HepG2 (cell line): ENCODE results near the gene ETNK1. TPM values are rescaled to one million over a fixed set of nuclear protein-coding genes. Genes with fewer than 3 reads are reported as not detected.

Source experiments
- ATAC-seq: fragments of 200-7000 bp; cut with Tn5 transposase; 3 replicates; pipeline ENCODE4 v1.9.1; 2020; ENCODE audit warnings: mild to moderate bottlenecking, moderate library complexity
- BruUV-seq: library from RNA; stranded (reverse); fragments of 400-500 nt; replicated peaks from 2 replicates; lab custom pipeline; 2021; lab: Mats Ljungman, UMichigan
- CTCF ChIA-PET: fragments of 300-600 bp; formaldehyde crosslinking; extraction: SDS; loops from one replicate; lab custom pipeline; 2021; ENCODE audit warnings: low total read pairs, inconsistent platforms, low intra/inter-chr PET ratio; lab: Yijun Ruan, JAX
- POLR2A ChIA-PET: fragments of 350-600 bp; sonication (Branson Sonifier 250); formaldehyde crosslinking; loops from one replicate; lab custom pipeline; 2020; ENCODE audit warnings: antibody characterized with exemption, inconsistent platforms; lab: Yijun Ruan, JAX
- DNase-seq: peaks from one replicate; pipeline ENCODE4 v3.0.0-alpha.2; 2015; ENCODE audit warnings: low spot score
- FAIRE-seq: peaks from 3 replicates; lab custom pipeline; 2011; peaks lifted over from hg19 to GRCh38; lab: Jason Lieb, UNC
- H2AFZ ChIP-seq: one replicate; pipeline ENCODE4 v1.6.1; 2011; ENCODE audit warnings: low read length, inconsistent platforms
- H3K27ac ChIP-seq: fragments of 300-600 bp; 3 replicates; pipeline ENCODE4 v1.8.0; 2011; ENCODE audit warnings: mixed run types, mild to moderate bottlenecking, mixed read lengths, low read length, inconsistent platforms; ENCODE audit not compliant: insufficient read depth; ENCODE audit errors: extremely low read length
- H3K27me3 ChIP-seq, 2 experiments: fragments of 200-600 bp in 1 of 2; 2 replicates in 1 of 2; 3 replicates in 1 of 2; pipeline versions ENCODE4 v1.6.0 to v1.8.0; 2011; ENCODE audit warnings: low read length in 2 of 2, mild to moderate bottlenecking in 2 of 2, moderate library complexity in 2 of 2, inconsistent platforms in 1 of 2; ENCODE audit not compliant: insufficient read depth in 2 of 2, control insufficient read depth in 1 of 2
- H3K36me3 ChIP-seq, 2 experiments: fragments of 200-600 bp in 1 of 2; replicated peaks in 1 of 2; 2 replicates in 1 of 2; 3 replicates in 1 of 2; pipeline versions ENCODE4 v1.5.1 to v1.8.0; 2011; ENCODE audit warnings: low read length in 2 of 2, inconsistent platforms in 1 of 2; ENCODE audit not compliant: insufficient read depth in 2 of 2, control insufficient read depth in 1 of 2
- H3K4me1 ChIP-seq: 2 replicates; pipeline ENCODE4 v1.5.1; 2012; ENCODE audit warnings: low read length, inconsistent platforms; ENCODE audit not compliant: insufficient read depth
- H3K4me2 ChIP-seq: 2 replicates; pipeline ENCODE4 v1.6.0; 2011; ENCODE audit warnings: low read depth, low read length, inconsistent platforms
- H3K4me3 ChIP-seq, 3 experiments: fragments of 200-600 bp in 1 of 3; sonication (generic), shearing (Covaris generic) in 1 of 3; replicated peaks in 1 of 3; 2 replicates each; pipeline ENCODE4 v1.5.1; 2011 to 2016; ENCODE audit warnings: low read length in 3 of 3, inconsistent platforms in 2 of 3, low read depth in 2 of 3, mild to moderate bottlenecking in 2 of 3, control low read depth in 1 of 3, mixed read lengths in 1 of 3; ENCODE audit not compliant: insufficient read depth in 1 of 3
- H3K79me2 ChIP-seq: one replicate; pipeline ENCODE4 v1.6.1; 2011; ENCODE audit warnings: low read length, inconsistent platforms; ENCODE audit not compliant: insufficient read depth
- H3K9ac ChIP-seq: 2 replicates; pipeline ENCODE4 v1.6.0; 2011; ENCODE audit warnings: mild to moderate bottlenecking, low read depth, low read length, inconsistent platforms; ENCODE audit not compliant: insufficient read depth
- H3K9me3 ChIP-seq: 2 replicates; pipeline ENCODE4 v1.5.1; 2012; ENCODE audit warnings: mild to moderate bottlenecking, low read length
- H4K20me1 ChIP-seq: 2 replicates; pipeline ENCODE4 v1.6.0; 2011; ENCODE audit warnings: inconsistent platforms, mild to moderate bottlenecking, low read length, moderate library complexity; ENCODE audit not compliant: insufficient read depth
- MLLT10 ChIP-seq: sonication (generic); formaldehyde crosslinking; IDR thresholded peaks from 2 replicates; pipeline ENCODE4 v1.4.0; 2020; ENCODE audit warnings: missing genetic modification reagents
- ZNF644 ChIP-seq: IDR thresholded peaks from 2 replicates; pipeline ENCODE4 v1.6.1; 2016; ENCODE audit warnings: low read depth
- ZNF770 ChIP-seq: sonication (generic); formaldehyde crosslinking; IDR thresholded peaks from 2 replicates; pipeline ENCODE4 v1.5.0; 2020; ENCODE audit warnings: mild to moderate bottlenecking, missing genetic modification reagents
- WGBS: methylation state at CpG from one replicate; pipeline ENCODE4 v1.1.6; 2017; ENCODE audit warnings: low lambda C conversion rate; 5-methylcytosine and 5-hydroxymethylcytosine counted together
- in situ Hi-C: cut with HindIII; loops from 2 replicates; pipeline ENCODE4 v1.10.0; 2017; ENCODE audit warnings: low pct_unique_long_range_greater_than_20kb; ENCODE audit not compliant: extremely low pct_ligation_motif_present
- intact Hi-C: fragments of 100-400 bp; cut with micrococcal nuclease; formaldehyde crosslinking; loops from one replicate; pipeline ENCODE4 v1.10.0; 2022; ENCODE audit not compliant: unreplicated experiment
- polyA plus RNA-seq, 8 experiments: library from polyadenylated mRNA; depleted of rRNA in 3 of 8; stranded (reverse) in 7 of 8; unstranded in 1 of 8; fragments of >200 nt; fragmentation: Illumina TruSeq in 4 of 8; extraction: Trizol in 4 of 8; gene quantifications; 2 replicates each; pipeline versions ENCODE4 v1.2.1 to v1.2.3, GENCODE V29; 2011 to 2016; ENCODE audit warnings: low read depth in 4 of 8, missing spikeins in 1 of 8, mixed read lengths in 1 of 8; ENCODE audit not compliant: insufficient read depth in 1 of 8
- total RNA-seq, 5 experiments: library from RNA; depleted of rRNA; stranded (reverse); fragments of >200 nt; fragmentation: Illumina TruSeq; extraction: Trizol; gene quantifications; 2 replicates each; pipeline ENCODE4 v1.2.3, GENCODE V29; 2016; ENCODE audit warnings: low read depth in 1 of 5
- TF ChIP-seq, protein P1 (sequence below): sonication (generic); formaldehyde crosslinking; IDR thresholded peaks from 2 replicates; pipeline ENCODE4 v1.5.1; 2020; ENCODE audit warnings: missing genetic modification reagents, mild to moderate bottlenecking, borderline replicate concordance

ETNK1 gene
- total and polyA plus RNA-seq, 2 of the 13 experiments (the other 11 are each of a cell fraction or from before 2014, with no cell fraction given), result 14.4 to 55.7 TPM

DNA sequence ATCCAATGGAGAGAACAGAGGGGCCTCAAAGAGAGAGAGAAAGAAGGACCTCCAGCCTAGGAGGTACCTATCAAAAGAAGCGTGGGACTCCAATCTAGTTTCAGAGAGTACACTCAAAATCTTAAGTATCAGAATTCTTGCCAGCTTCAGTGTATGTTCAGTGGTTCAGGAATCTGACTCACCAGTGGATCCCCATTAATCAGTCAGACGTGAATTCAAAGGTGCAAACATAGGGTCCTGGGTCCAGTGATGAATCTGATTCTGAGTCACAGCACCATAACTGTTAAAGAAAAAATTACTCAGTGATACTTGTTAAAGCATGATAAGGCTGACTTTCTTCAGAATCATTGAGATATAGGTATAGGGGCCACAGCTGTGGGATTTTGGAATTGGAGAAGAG, 33.2 kb downstream of the ETNK1 start (continued):
- TF ChIP-seq, protein P1, sequence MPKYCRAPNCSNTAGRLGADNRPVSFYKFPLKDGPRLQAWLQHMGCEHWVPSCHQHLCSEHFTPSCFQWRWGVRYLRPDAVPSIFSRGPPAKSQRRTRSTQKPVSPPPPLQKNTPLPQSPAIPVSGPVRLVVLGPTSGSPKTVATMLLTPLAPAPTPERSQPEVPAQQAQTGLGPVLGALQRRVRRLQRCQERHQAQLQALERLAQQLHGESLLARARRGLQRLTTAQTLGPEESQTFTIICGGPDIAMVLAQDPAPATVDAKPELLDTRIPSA (CRISPR knock-in tag), result no peak
- no peak for TF ChIP-seq MLLT10 (CRISPR knock-in tag)

GRCh38 chr12:22662356-22662755, 37.4 kb downstream of the ETNK1 start:
- H3K27me3 ChIP-seq, result no peaks in the 10 kb centered on the region
- TF ChIP-seq ZNF644 (CRISPR knock-in tag) (no peak), ZNF770 (CRISPR knock-in tag) (peak; percentile 31; the same call in 1 of the 2 replicates)
- TF ChIP-seq, all 625 proteins: peak for 1
- no peaks in the 10 kb centered on the region for H4K20me1 ChIP-seq
- no peak overlapping the region for H2AFZ ChIP-seq
- FAIRE-seq (no peak), DNase-seq (no peak), ATAC-seq (no peak)
- 100% methylated on average over 1 of the region's 1 CpG for WGBS
- H3K9ac ChIP-seq, result no peak overlapping the region
- CTCF ChIA-PET, result no interaction called here
- H3K4me3 ChIP-seq, result no peak overlapping the region
- no TSS peak for BruUV-seq
- no peaks in the 10 kb centered on the region for H3K79me2 ChIP-seq
- H3K9me3 ChIP-seq, result no peaks in the 10 kb centered on the region
- no peak overlapping the region for H3K4me2 ChIP-seq
- no peak overlapping the region for H3K27ac ChIP-seq
- H3K36me3 ChIP-seq, result peaks cover 0 to 15% of the 10 kb centered on the region in 2 experiments; a peak in 2 of 5 replicates
- intact Hi-C loops, result no loop called here
- no peaks in the 10 kb centered on the region for H3K4me1 ChIP-seq
- in situ Hi-C loops, result no loop called here
- POLR2A ChIA-PET, result no interaction called here
